H1 (cell line): ENCODE measurements around the gene STX11. TPM values are rescaled to one million over a fixed set of nuclear protein-coding genes. Genes with fewer than 3 reads are reported as not detected.

ENCODE experiments used
- GTF2F1 ChIP-seq: IDR thresholded peaks from 2 replicates; pipeline ENCODE4 v1.6.1; 2012; ENCODE audit warnings: low read depth, low read length, improper control_type of control experiment, borderline replicate concordance
- KDM1A ChIP-seq: fragments of 200-600, 300-600 bp; sonication (generic); IDR thresholded peaks from 2 replicates; pipeline ENCODE4 v1.7.1; 2016; ENCODE audit warnings: mild to moderate bottlenecking, low read length, borderline replicate concordance
- MAX ChIP-seq: IDR thresholded peaks from 2 replicates; pipeline ENCODE4 v1.6.1; 2012; ENCODE audit warnings: inconsistent platforms
- SIX5 ChIP-seq: IDR thresholded peaks from 2 replicates; pipeline ENCODE4 v1.6.1; 2011; ENCODE audit warnings: mild to moderate bottlenecking, low read depth, low read length
- SP1 ChIP-seq: IDR thresholded peaks from 2 replicates; pipeline ENCODE4 v1.6.1; 2011; ENCODE audit warnings: low read depth, low read length
- TAF1 ChIP-seq: IDR thresholded peaks from 2 replicates; pipeline ENCODE4 v1.6.1; 2011; ENCODE audit warnings: mild to moderate bottlenecking, low read depth, low read length
- polyA plus RNA-seq, 7 experiments: library from polyadenylated mRNA; depleted of rRNA in 3 of 7; stranded (reverse) in 5 of 7; unstranded in 2 of 7; fragments of >200 nt in 5 of 7; fragments of 200-250 nt in 2 of 7; gene quantifications; 1 replicate in 5 of 7; 2 replicates in 1 of 7; 4 replicates in 1 of 7; pipeline versions ENCODE4 v1.2.1 to v1.2.3, GENCODE V29; 2011 to 2013; ENCODE audit warnings: missing spikeins in 2 of 7, mixed read lengths in 2 of 7
- total RNA-seq: library from RNA; stranded (reverse); fragmentation: NEBNext Ultra II Directional; extraction: Animal tissue kit (Norgen Biotek cat#: 25700); gene quantifications from 2 replicates; pipeline ENCODE4 v1.2.1, GENCODE V29; 2021

Gene STX11
- total and polyA plus RNA-seq, 2 of the 8 experiments (the other 6 are each of a cell fraction or from before 2014, with no cell fraction given) = 0.15 to 0.34 TPM

DNA sequence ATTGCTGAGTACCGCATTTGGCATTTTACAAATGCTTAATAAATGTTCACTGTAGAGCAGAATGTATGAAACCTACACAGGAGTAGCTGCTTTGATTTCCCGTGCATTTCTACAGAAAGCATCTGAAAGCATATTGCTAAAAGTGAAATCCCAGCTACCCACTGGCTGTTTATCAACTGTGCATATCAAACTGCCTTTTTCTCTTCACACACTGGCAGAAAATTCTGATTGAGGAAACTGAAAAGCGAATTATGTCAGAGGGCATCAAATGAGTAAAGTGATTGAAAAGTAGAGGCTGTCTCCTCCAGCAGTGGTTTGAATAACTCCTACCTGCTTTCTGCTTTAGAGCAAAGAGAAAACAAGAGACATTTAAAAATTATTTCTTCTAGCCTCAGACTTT is 28.0 kb downstream of the STX11 start (continued):
- TF ChIP-seq SIX5 (no peak), SP1 (no peak), MAX (no peak), TAF1 (no peak), KDM1A (no peak), GTF2F1 (no peak)
